ENCODE measurements around the gene SCD5. TPM values are rescaled to one million over a fixed set of nuclear protein-coding genes. Genes with fewer than 3 reads are reported as not detected.
A peak's percentile ranks its signal among the peaks of the same experiment; 100 is the strongest.

The SCD5 gene
- total RNA-seq, 4 donors from 2014 or later, result 0.70 to 5.0 (median 3.0) TPM

DNA sequence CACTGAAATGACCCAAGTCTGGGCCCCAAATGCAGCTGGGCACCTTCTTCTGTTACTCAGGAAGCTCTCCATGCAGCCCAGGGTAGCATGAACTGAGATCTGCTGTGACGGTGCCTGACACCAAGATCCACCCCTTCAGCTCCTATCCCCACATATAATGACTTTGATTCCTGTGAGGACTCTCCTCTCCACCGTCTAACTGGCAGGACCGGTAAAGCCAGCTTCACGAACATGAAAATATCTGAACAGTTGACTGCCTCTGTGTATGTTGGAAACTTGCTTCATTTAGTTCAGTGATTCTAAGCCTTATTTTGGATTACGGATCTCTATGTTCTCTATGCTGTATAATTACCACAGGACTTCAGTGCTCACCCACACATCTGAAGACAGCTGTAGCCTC is 121.3 kb downstream of the SCD5 start:
- H3K36me3 ChIP-seq, result no peaks in the 10 kb centered on the region
- H3K4me3 ChIP-seq, result no peak overlapping the region
- H3K9me3 ChIP-seq, result no peaks in the 10 kb centered on the region
- peak overlapping the region in 1 of 4 donors; percentile 39 for H3K27ac ChIP-seq
- H3K27me3 ChIP-seq, result no peaks in the 10 kb centered on the region
- TF ChIP-seq CTCF (IDR thresholded peaks at IDR 0.05) (no peak), POLR2A (IDR thresholded peaks at IDR 0.05) (no peak)
- DNase-seq, result no peak
- H3K4me1 ChIP-seq, result no peaks in the 10 kb centered on the region

DNA sequence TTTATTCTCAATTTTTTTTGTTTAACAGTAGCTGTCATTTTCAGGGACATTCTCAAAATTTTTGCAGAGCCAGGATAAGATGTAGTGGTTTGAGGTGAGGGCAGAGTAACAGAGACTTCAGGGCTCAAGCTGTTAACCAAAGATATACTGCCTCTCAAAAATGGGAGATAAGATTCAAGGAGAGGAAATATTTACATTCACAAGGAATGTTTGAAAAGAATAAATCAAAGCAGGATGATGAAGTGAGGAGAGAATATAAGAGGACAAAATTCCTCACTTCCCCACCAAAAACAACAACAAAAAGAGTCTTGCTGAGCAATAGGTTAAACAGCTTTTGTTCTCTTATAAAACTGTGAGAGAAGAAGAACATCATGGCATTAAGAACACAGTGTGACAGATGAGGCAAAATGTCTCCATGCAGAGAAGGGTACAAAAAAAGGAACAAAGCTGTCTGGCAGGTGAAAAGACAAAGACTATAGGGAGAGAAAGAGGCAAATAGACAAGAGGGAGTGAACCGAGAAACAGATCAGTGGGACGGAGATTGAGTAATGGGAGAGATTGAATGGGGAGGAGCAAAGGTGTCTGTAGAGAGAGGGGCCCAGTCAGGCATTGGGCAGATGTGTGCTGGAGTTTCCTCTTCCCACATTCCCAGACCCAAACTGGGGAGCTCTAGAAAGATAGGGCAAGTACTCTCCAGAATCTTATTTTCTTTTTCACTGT is 130.7 kb downstream of the SCD5 start:
- Histone ChIP-seq H3K9me3 (no peaks in the 10 kb centered on the region), H3K27ac (no peak overlapping the region), H3K36me3 (no peaks in the 10 kb centered on the region), H3K4me3 (no peak overlapping the region), H3K4me1 (no peaks in the 10 kb centered on the region), H3K27me3 (no peaks in the 10 kb centered on the region)
- TF ChIP-seq CTCF (IDR thresholded peaks at IDR 0.05) (no peak), POLR2A (IDR thresholded peaks at IDR 0.05) (no peak)
- no peak for DNase-seq

DNA sequence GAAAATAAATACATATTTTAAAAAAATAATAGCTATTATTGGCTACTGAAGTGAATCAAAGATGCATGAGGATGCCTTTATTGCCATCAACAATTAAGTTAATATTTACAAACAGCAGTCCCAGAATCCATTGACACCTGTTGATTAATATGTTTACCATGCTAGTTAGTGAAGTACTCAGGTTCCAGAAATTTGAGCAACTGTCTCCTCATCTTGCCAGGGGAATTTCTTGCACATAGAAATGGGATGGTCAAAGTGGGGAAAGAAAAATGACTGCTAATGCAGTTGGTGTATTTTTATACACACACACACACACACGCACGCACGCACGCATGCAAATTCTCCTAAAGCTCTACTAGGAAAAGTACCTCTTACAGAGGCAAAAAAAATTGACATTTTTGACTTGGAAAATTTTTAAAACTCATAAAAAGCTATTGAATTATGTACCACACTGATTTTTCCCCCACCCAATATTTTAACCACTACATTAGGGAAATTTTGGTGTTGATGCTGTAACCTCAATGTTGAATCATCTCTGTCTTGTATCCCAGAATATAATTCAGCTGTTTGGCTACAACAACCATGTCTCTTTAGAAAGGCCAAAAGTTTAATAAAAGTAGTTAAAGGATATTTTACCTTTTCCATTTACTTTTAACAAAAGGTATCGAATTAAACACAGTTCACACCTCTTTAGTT is 131.5 kb downstream of the SCD5 start:
- no peaks in the 10 kb centered on the region for H3K27me3 ChIP-seq
- H3K9me3 ChIP-seq, result no peaks in the 10 kb centered on the region
- no peaks in the 10 kb centered on the region for H3K4me1 ChIP-seq
- TF ChIP-seq CTCF (IDR thresholded peaks at IDR 0.05) (no peak), POLR2A (IDR thresholded peaks at IDR 0.05) (no peak)
- H3K36me3 ChIP-seq, result no peaks in the 10 kb centered on the region
- H3K27ac ChIP-seq, result no peak overlapping the region
- no peak for DNase-seq
- H3K4me3 ChIP-seq, result no peak overlapping the region

DNA sequence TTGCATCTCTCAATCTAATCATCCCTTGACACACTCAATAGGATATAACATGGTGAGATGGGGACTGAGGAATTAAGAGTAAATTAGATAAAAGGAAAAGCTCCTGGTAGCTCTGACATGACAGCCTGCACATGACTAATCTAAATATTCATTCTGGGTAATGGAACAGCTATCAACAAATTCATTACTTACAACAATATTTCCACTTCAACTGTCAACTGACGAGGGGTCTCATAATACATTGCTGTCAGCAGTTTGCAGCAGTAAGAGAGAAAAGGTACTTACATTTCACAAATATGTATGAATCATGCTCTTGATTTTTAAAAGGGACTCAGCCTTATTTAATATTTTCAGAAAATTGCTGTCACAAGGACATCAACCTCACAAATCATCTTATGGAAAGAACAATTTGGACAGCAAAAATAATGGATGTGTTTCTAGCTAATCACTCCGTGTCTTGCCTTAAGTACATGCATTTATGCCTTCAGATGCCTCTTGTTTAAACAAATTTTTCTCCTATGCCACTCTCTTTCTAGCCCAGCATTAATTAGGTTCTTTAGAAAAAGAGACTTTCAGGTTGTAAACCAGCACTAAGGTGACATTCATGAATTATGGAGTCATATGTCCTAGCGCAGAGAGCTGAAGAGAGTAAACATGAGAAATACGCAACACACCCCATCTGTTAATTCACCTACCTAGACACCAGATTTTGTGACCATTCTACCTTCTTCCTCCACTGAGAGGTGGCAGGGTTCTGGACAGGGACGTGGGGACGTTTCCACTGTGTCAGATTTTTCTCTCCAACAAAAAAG is 137.2 kb downstream of the SCD5 start:
- Histone ChIP-seq H3K27me3 (no peaks in the 10 kb centered on the region), H3K4me3 (no peak overlapping the region), H3K9me3 (no peaks in the 10 kb centered on the region), H3K27ac (no peak overlapping the region), H3K36me3 (no peaks in the 10 kb centered on the region), H3K4me1 (no peaks in the 10 kb centered on the region)
- no peak for DNase-seq
- no peak for TF ChIP-seq CTCF (IDR thresholded peaks at IDR 0.05)

- no peak overlapping the region for H3K4me3 ChIP-seq
- no peak overlapping the region for H3K27ac ChIP-seq
- H3K9me3 ChIP-seq, result no peaks in the 10 kb centered on the region
- no peak for DNase-seq
- H3K36me3 ChIP-seq, result no peaks in the 10 kb centered on the region
- no peak for TF ChIP-seq POLR2A (IDR thresholded peaks at IDR 0.05)
- TF ChIP-seq CTCF (IDR thresholded peaks at IDR 0.05), result no peak
- H3K4me1 ChIP-seq, result no peaks in the 10 kb centered on the region
- no peaks in the 10 kb centered on the region for H3K27me3 ChIP-seq
Observed at GRCh38 chr4:82652062-82652461, 146.5 kb downstream of the SCD5 start.

Data from Peyer's patch (tissue), 4 donors.